CD8-positive, alpha-beta memory T cell (primary cell): ENCODE data around the gene GSE1. TPM values are rescaled to one million over a fixed set of nuclear protein-coding genes. Genes with fewer than 3 reads are reported as not detected.

Source experiments
- CTCF ChIA-PET: fragments of 350-600 bp; sonication (Branson Sonifier 250); formaldehyde crosslinking; loops from one replicate; lab custom pipeline; 2021; ENCODE audit warnings: antibody characterized with exemption; lab: Charles Lee
- POLR2A ChIA-PET: fragments of 350-600 bp; sonication (Branson Sonifier 250); formaldehyde crosslinking; loops from one replicate; lab custom pipeline; 2021; ENCODE audit warnings: antibody characterized with exemption; lab: Charles Lee
- DNase-seq, 5 donors: peaks; one replicate each; pipeline versions ENCODE4 v3.0.0 to v3.0.0-alpha.2; 2020 to 2022; ENCODE audit warnings: mixed read lengths in 1 of 5
- H3K27ac ChIP-seq: one replicate; pipeline ENCODE4 v1.7.0; 2013; ENCODE audit warnings: low read depth, mild to moderate bottlenecking, low read length, moderate library complexity
- H3K27me3 ChIP-seq: 2 replicates; pipeline ENCODE4 v1.7.0; 2013; ENCODE audit warnings: low read length, mild to moderate bottlenecking; ENCODE audit not compliant: insufficient read depth, poor library complexity, severe bottlenecking
- H3K36me3 ChIP-seq: 2 replicates; pipeline ENCODE4 v1.7.0; 2013; ENCODE audit warnings: mild to moderate bottlenecking, low read length, moderate library complexity; ENCODE audit not compliant: insufficient read depth
- H3K4me1 ChIP-seq: 2 replicates; pipeline ENCODE4 v1.7.0; 2013; ENCODE audit warnings: mild to moderate bottlenecking, low read length, moderate library complexity; ENCODE audit not compliant: insufficient read depth
- H3K4me3 ChIP-seq: 2 replicates; pipeline ENCODE4 v1.7.0; 2013; ENCODE audit warnings: mild to moderate bottlenecking, low read length
- H3K9me3 ChIP-seq: 2 replicates; pipeline ENCODE4 v1.7.0; 2013; ENCODE audit warnings: mild to moderate bottlenecking, low read length
- H3K27ac Mint-ChIP-seq, 8 donors: one replicate each; pipeline ENCODE4 v1.8.0; 2020 to 2021; ENCODE audit warnings: mixed read lengths in 8 of 8, mild to moderate bottlenecking in 6 of 8, inconsistent platforms in 3 of 8, moderate library complexity in 3 of 8
- H3K27me3 Mint-ChIP-seq, 2 donors: one replicate each; pipeline ENCODE4 v1.8.0; 2020 to 2021; ENCODE audit warnings: mixed read lengths in 2 of 2, mild to moderate bottlenecking in 1 of 2, moderate library complexity in 1 of 2
- H3K36me3 Mint-ChIP-seq, 3 donors: one replicate each; pipeline ENCODE4 v1.8.0; 2020 to 2021; ENCODE audit warnings: mixed read lengths in 3 of 3, inconsistent platforms in 1 of 3, mild to moderate bottlenecking in 1 of 3
- H3K4me1 Mint-ChIP-seq, 3 donors: one replicate each; pipeline ENCODE4 v1.8.0; 2020 to 2021; ENCODE audit warnings: mixed read lengths in 3 of 3, inconsistent platforms in 1 of 3, mild to moderate bottlenecking in 1 of 3
- H3K4me3 Mint-ChIP-seq, 7 donors: one replicate each; pipeline ENCODE4 v1.8.0; 2020 to 2021; ENCODE audit warnings: mixed read lengths in 7 of 7, mild to moderate bottlenecking in 6 of 7, moderate library complexity in 4 of 7, inconsistent platforms in 2 of 7
- H3K9me3 Mint-ChIP-seq, 5 donors: one replicate each; pipeline ENCODE4 v1.8.0; 2020 to 2022; ENCODE audit warnings: mixed read lengths in 5 of 5, mild to moderate bottlenecking in 3 of 5, moderate library complexity in 2 of 5, inconsistent platforms in 1 of 5
- polyA plus RNA-seq: library from polyadenylated mRNA; unstranded; fragments of 300-500 nt; fragmentation: Illumina TruSeq; gene quantifications from one replicate; pipeline ENCODE4 v1.2.3, GENCODE V29; 2021
- total RNA-seq, 2 experiments: library from RNA; stranded (reverse); gene quantifications; one replicate each; pipeline ENCODE4 v1.2.3, GENCODE V29; 2021

The GSE1 gene
- total and polyA plus RNA-seq, 3 experiments from 2014 or later: 5.5 to 28.5 (median 27.8) TPM

DNA sequence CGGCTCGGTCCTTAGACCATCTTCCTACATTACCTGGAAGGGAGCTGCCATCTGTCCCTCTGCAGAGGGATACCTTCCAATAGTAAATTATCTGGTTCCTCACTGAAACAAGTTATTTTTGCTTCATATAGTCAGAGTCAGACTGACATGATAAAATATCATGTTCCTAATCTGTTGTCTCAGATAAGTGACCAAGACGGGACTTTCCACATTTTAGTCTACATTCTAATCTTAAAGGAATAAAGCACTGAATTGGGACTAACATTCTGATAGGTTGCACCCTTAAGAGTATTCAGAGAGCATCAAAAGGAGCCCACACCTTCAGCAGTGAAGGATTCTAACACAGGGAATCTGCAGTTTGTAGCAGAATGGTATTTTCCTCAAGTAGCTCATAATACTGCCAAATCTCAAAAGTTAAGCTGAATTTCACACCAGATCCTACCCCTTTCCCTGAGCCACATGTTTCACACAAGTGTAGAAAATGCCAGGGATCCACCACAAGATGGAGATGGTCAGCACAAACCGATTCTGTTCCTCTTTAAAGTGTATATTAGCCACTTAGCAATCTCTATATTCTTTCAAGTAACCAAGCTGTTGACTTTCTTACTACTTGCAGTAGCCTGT is 62.2 kb downstream of the GSE1 start:
- H3K9me3 Mint-ChIP-seq: no peaks in the 10 kb centered on the region
- H3K27me3 ChIP-seq: no peaks in the 10 kb centered on the region
- no peak overlapping the region for H3K27ac ChIP-seq
- H3K4me3 Mint-ChIP-seq: no peak overlapping the region
- peaks cover 0 to 56% (median 13%) of the 10 kb centered on the region in 3 donors for H3K36me3 Mint-ChIP-seq
- no peak for DNase-seq
- peaks cover 11% of the 10 kb centered on the region for H3K36me3 ChIP-seq
- H3K27ac Mint-ChIP-seq: peak overlapping the region in 5 of 8 donors; percentile 43 to 77 (median 50)
- CTCF ChIA-PET: interaction anchor here (1.2 to 1.7 kb wide), 4 partner anchors 13 to 85 kb away, joined by 3 to 4 read pairs (median 4); no protein-coding TSS in a partner anchor
- no peaks in the 10 kb centered on the region for H3K27me3 Mint-ChIP-seq
- no peaks in the 10 kb centered on the region for H3K9me3 ChIP-seq
- H3K4me1 Mint-ChIP-seq: peaks cover 1 to 9% (median 3%) of the 10 kb centered on the region in 3 donors
- POLR2A ChIA-PET: no interaction called here
- H3K4me3 ChIP-seq: no peak overlapping the region
- H3K4me1 ChIP-seq: no peaks in the 10 kb centered on the region

DNA sequence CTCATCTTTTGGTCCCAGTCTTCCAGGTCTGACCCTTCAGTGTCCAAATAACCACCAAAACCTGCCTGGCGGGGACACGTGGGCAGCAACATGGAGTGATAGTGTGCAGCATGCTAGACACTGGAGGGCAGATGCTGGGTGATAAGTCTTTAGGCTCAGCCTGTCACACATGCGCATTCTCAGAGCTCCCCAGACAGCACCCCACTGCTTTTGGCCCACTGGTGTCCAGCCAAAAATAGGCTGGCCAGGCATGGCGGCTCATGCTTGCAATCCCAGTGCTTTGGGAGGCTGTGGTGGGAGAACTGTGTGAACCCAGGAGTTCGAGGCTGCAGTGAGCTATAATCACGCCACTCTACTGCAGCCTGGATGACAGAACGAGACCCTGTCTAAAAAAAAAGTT is 63.3 kb downstream of the GSE1 start:
- CTCF ChIA-PET: interaction anchor here (1.2 to 1.7 kb wide), 3 partner anchors 14 to 260 kb away, joined by 3 to 4 read pairs (median 3); no protein-coding TSS in a partner anchor
- DNase-seq: no peak
- H3K27ac ChIP-seq: no peak overlapping the region
- peaks cover 0 to 47% (median 9%) of the 10 kb centered on the region in 3 donors for H3K36me3 Mint-ChIP-seq
- H3K27ac Mint-ChIP-seq: peak overlapping the region in 1 of 8 donors; percentile 32
- H3K27me3 ChIP-seq: no peaks in the 10 kb centered on the region
- H3K4me3 Mint-ChIP-seq: peak overlapping the region in 1 of 7 donors; percentile 27
- no peaks in the 10 kb centered on the region for H3K9me3 ChIP-seq
- H3K36me3 ChIP-seq: peaks cover 4% of the 10 kb centered on the region
- POLR2A ChIA-PET: no interaction called here
- H3K4me1 ChIP-seq: no peaks in the 10 kb centered on the region
- no peaks in the 10 kb centered on the region for H3K9me3 Mint-ChIP-seq
- no peak overlapping the region for H3K4me3 ChIP-seq
- H3K4me1 Mint-ChIP-seq: peaks cover 6 to 14% (median 6%) of the 10 kb centered on the region in 3 donors
- H3K27me3 Mint-ChIP-seq: no peaks in the 10 kb centered on the region

DNA sequence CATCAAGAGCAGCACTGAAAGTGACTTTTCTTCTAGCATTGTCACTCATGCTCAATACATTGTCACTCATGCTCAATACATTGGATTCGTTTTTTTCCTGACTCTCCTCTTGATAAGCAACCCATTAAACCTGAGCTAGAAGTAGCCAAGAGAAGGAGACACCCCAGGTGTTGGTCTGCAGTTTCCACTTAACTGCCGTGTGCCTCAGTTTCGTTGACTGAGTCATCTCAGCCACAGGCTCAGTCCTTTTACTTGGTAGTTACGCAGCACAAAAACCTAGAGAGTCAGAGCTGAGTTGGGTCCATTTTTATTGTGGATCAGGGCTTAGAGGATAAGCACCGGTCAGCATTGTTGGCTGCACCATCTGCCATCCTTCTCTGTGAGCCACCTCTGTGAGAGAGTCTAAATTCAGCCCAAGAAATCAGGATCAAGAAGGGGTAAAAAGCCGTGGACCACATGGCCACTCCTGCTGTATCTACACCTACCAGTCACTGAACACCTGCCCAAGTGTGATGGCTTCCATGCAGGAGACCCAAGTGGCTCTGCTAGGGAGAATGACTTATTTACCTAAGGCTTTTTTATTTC is 64.4 kb downstream of the GSE1 start:
- no peaks in the 10 kb centered on the region for H3K27me3 ChIP-seq
- Mint-ChIP-seq H3K27ac (peak overlapping the region in 2 of 8 donors; percentile 29 to 80), H3K9me3 (no peaks in the 10 kb centered on the region), H3K36me3 (peaks cover 0 to 38% (median 6%) of the 10 kb centered on the region in 3 donors), H3K4me1 (peaks cover 6 to 14% (median 6%) of the 10 kb centered on the region in 3 donors), H3K27me3 (no peaks in the 10 kb centered on the region), H3K4me3 (no peak overlapping the region)
- ChIA-PET CTCF (no interaction called here), POLR2A (no interaction called here)
- no peak for DNase-seq
- H3K36me3 ChIP-seq: peaks cover 4% of the 10 kb centered on the region
- no peaks in the 10 kb centered on the region for H3K9me3 ChIP-seq
- H3K27ac ChIP-seq: no peak overlapping the region
- no peaks in the 10 kb centered on the region for H3K4me1 ChIP-seq
- no peak overlapping the region for H3K4me3 ChIP-seq

DNA sequence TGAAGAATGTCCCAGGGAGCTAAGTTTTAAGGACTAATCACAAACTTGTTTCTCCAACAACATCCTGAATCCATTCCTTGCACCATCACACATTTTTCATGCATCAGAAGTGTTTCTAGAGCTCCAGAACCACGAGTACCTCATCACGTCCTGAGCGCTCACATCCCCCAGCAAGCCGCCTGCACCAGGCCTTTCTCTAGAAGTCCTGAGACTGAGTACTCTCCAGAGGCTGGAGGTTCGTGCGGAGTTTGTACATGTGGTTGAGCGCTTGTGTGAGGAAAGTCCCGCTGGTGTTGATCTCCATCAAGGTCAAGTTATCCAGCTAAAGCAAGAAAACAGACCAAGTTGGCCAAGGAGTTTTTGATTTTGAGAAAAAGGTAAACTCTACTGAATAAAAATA is 64.9 kb downstream of the GSE1 start:
- no peak for DNase-seq
- H3K36me3 Mint-ChIP-seq: peaks cover 0 to 33% (median 4%) of the 10 kb centered on the region in 3 donors
- Histone ChIP-seq H3K27ac (no peak overlapping the region), H3K36me3 (peaks cover 4% of the 10 kb centered on the region), H3K27me3 (no peaks in the 10 kb centered on the region), H3K4me1 (no peaks in the 10 kb centered on the region), H3K9me3 (no peaks in the 10 kb centered on the region), H3K4me3 (no peak overlapping the region)
- no peaks in the 10 kb centered on the region for H3K9me3 Mint-ChIP-seq
- ChIA-PET POLR2A (no interaction called here), CTCF (interaction anchor here (1.2 kb wide), 1 partner anchor 62 kb away, joined by 4 read pairs; no protein-coding TSS in a partner anchor)
- no peaks in the 10 kb centered on the region for H3K27me3 Mint-ChIP-seq
- no peak overlapping the region for H3K4me3 Mint-ChIP-seq
- peaks cover 6 to 14% (median 6%) of the 10 kb centered on the region in 3 donors for H3K4me1 Mint-ChIP-seq
- peak overlapping the region in 1 of 8 donors; percentile 84 for H3K27ac Mint-ChIP-seq

DNA sequence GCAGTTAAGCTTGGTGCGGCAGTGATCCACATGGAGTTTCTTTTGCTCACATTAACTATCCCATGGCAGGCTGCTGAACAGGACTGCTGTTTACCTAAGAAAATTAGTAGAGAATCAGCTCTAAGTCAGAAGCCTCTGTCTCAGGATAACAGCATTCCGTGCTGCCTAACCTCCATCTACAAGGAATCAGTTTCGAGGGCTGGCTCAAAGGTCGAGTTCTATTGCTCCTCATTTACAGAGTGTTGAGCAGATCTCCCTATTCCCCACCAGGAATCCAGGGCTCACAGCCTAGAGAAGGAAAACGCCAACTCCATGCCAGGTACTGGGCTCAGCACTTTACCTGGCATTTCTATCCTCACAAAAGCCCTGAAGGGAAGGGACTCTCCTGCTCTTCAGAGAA is 65.7 kb downstream of the GSE1 start:
- peaks cover 0 to 26% (median 4%) of the 10 kb centered on the region in 3 donors for H3K36me3 Mint-ChIP-seq
- H3K27ac ChIP-seq: no peak overlapping the region
- no peak for DNase-seq
- no peaks in the 10 kb centered on the region for H3K9me3 ChIP-seq
- no peaks in the 10 kb centered on the region for H3K9me3 Mint-ChIP-seq
- no peaks in the 10 kb centered on the region for H3K4me1 ChIP-seq
- H3K36me3 ChIP-seq: peaks cover 4% of the 10 kb centered on the region
- no peaks in the 10 kb centered on the region for H3K27me3 ChIP-seq
- no peak overlapping the region for H3K4me3 Mint-ChIP-seq
- POLR2A ChIA-PET: no interaction called here
- H3K27me3 Mint-ChIP-seq: no peaks in the 10 kb centered on the region
- no peak overlapping the region for H3K4me3 ChIP-seq
- peaks cover 6 to 14% (median 6%) of the 10 kb centered on the region in 3 donors for H3K4me1 Mint-ChIP-seq
- CTCF ChIA-PET: interaction anchor here (1.2 kb wide), 1 partner anchor 63 kb away, joined by 4 read pairs; no protein-coding TSS in a partner anchor
- H3K27ac Mint-ChIP-seq: peak overlapping the region in 1 of 8 donors; percentile 46

DNA sequence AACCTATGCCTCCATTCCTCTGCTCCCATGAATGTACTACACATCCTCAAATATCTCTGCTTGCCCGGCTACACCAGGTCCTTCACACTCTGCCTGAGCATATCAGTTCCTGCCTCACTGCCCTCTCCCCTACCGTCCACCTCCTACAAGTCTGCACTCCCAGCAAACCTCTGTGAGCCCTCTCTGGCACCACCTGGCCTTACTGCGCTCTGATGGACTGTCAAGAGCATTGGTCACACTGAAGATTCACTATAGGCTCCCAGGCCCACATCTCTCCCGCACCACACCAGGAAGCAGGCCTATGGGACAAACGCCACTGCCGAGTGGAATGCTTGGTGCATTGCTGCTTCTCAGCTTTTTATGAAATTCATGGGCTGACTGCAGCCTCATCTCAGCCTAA is 66.7 kb downstream of the GSE1 start:
- Mint-ChIP-seq H3K4me1 (peaks cover 6 to 11% (median 6%) of the 10 kb centered on the region in 3 donors), H3K9me3 (no peaks in the 10 kb centered on the region), H3K36me3 (peaks cover 0 to 15% (median 1%) of the 10 kb centered on the region in 3 donors), H3K27me3 (no peaks in the 10 kb centered on the region), H3K4me3 (peak overlapping the region in 1 of 7 donors; percentile 2), H3K27ac (peak overlapping the region in 6 of 8 donors; percentile 6 to 66 (median 37))
- Histone ChIP-seq H3K36me3 (peaks cover 4% of the 10 kb centered on the region), H3K4me1 (no peaks in the 10 kb centered on the region), H3K27me3 (no peaks in the 10 kb centered on the region), H3K27ac (no peak overlapping the region), H3K4me3 (no peak overlapping the region), H3K9me3 (no peaks in the 10 kb centered on the region)
- DNase-seq: no peak
- POLR2A ChIA-PET: no interaction called here
- CTCF ChIA-PET: no interaction called here

DNA sequence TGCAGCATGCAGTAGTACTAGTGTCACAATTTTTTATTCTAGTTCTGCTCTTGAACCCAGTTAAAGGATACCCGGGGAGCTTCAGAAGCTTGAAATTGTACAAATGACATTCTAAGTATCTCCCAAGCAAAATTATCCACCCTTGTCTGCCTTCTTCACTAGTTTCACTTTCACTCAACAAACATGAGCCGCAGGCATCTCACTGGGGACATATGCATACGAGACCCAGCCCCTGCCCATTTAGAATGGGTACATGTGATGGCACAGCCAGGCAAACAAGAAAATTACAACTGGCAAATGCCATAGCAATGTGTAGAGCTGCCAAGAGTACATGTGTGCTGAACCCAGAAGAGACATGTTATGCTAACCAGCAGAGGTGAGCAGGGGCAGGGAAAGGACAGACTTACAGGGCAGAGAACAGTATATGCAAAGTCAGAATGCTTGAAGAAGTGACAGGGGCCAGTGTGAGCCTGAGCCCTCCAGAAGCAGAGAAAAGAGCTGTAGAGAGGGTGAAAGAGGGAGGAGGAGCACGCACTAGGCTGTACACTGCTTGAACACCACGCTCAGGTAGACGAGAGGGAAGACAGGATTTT is 67.3 kb downstream of the GSE1 start:
- no peaks in the 10 kb centered on the region for H3K4me1 ChIP-seq
- H3K27ac ChIP-seq: no peak overlapping the region
- CTCF ChIA-PET: interaction anchor here (0.8 to 1.0 kb wide), 2 partner anchors 37 to 79 kb away, joined by 3 to 4 read pairs; no protein-coding TSS in a partner anchor
- H3K36me3 ChIP-seq: peaks cover 2% of the 10 kb centered on the region
- DNase-seq: no peak
- H3K4me3 Mint-ChIP-seq: peak overlapping the region in 6 of 7 donors; percentile 15 to 76 (median 56)
- no peak overlapping the region for H3K4me3 ChIP-seq
- peak overlapping the region in 6 of 8 donors; percentile 2 to 63 (median 45) for H3K27ac Mint-ChIP-seq
- peaks cover 0 to 10% (median 0%) of the 10 kb centered on the region in 3 donors for H3K36me3 Mint-ChIP-seq
- POLR2A ChIA-PET: no interaction called here
- no peaks in the 10 kb centered on the region for H3K9me3 Mint-ChIP-seq
- H3K4me1 Mint-ChIP-seq: peaks cover 6 to 11% (median 6%) of the 10 kb centered on the region in 3 donors
- H3K9me3 ChIP-seq: no peaks in the 10 kb centered on the region
- no peaks in the 10 kb centered on the region for H3K27me3 ChIP-seq
- H3K27me3 Mint-ChIP-seq: no peaks in the 10 kb centered on the region
